NCI-H2081 treated with DMSO at 0.1 percent for 48 hours (cell line): ENCODE measurements around the gene EHD1.
"Not testable (repeated sequence)": the region's sequence is repeated elsewhere in the genome, so short reads cannot be mapped to it uniquely, and the experiment has no call there.

Experiments used
- DNase-seq: peaks from one replicate; lab custom pipeline; 2025; lab: John Stamatoyannopoulos, UW

EHD1 gene

GRCh38 chr11:64826578-64827450 is 51.6 kb downstream of the EHD1 start:
- DNase-seq: no peak

- DNase-seq: no peak
Measured at GRCh38 chr11:64826062-64826461, 52.4 kb downstream of the EHD1 start.

GRCh38 chr11:64823568-64824119 is 54.8 kb downstream of the EHD1 start:
- DNase-seq: no peak

- no peak for DNase-seq
Measured at GRCh38 chr11:64817476-64817875, 60.9 kb downstream of the EHD1 start.

- not testable (repeated sequence) for DNase-seq
Measured at GRCh38 chr11:64815433-64815832, 63.0 kb downstream of the EHD1 start.

GRCh38 chr11:64814712-64815187 is 63.7 kb downstream of the EHD1 start:
- no peak for DNase-seq

GRCh38 chr11:64813826-64814225 is 64.6 kb downstream of the EHD1 start:
- no peak for DNase-seq

- DNase-seq: no peak
Measured at GRCh38 chr11:64810891-64811272, 67.5 kb downstream of the EHD1 start.

GRCh38 chr11:64810271-64810890 is 68.0 kb downstream of the EHD1 start, which contains the start of gene MEN1:
Gene MEN1, minus strand, starts transcription at chr11:64810551. Its CDS starts 442 bp downstream, at chr11:64810109.
- peak; percentile 87 for DNase-seq

- no peak for DNase-seq
Measured at GRCh38 chr11:64809781-64810241, 68.6 kb downstream of the EHD1 start.

GRCh38 chr11:64805481-64805880 is 72.9 kb downstream of the EHD1 start:
- DNase-seq: no peak

- no peak for DNase-seq
Measured at GRCh38 chr11:64804346-64805210, 73.8 kb downstream of the EHD1 start.

GRCh38 chr11:64803846-64804345 is 74.5 kb downstream of the EHD1 start:
- DNase-seq: no peak

- DNase-seq: peak; percentile 22
Measured at GRCh38 chr11:64803158-64803845, 75.1 kb downstream of the EHD1 start, which contains the start of gene MAP4K2. Gene MAP4K2, minus strand, starts transcription at chr11:64803214. Its CDS starts 65 bp downstream, at chr11:64803149.

GRCh38 chr11:64802370-64803157 is 75.9 kb downstream of the EHD1 start:
- no peak for DNase-seq
